WTC11 (cell line): Measurements from ENCODE around the gene ZNF407. TPM values are rescaled to one million over a fixed set of nuclear protein-coding genes. Genes with fewer than 3 reads are reported as not detected.
"Not testable (repeated sequence)": the region's sequence is repeated elsewhere in the genome, so short reads cannot be mapped to it uniquely, and the experiment has no call there.

Experiments
- ATAC-seq: fragments of 200-7000 bp; cut with Tn5 transposase; 2 replicates; pipeline ENCODE4 v1.10.0; 2021; ENCODE audit warnings: mild to moderate bottlenecking, moderate library complexity
- CTCF ChIA-PET: fragments of 300-600 bp; sonication (Branson Sonifier 250); formaldehyde crosslinking; loops from one replicate; lab custom pipeline; 2021; ENCODE audit warnings: antibody characterized with exemption; lab: Charles Lee
- POLR2A ChIA-PET: fragments of 350-600 bp; sonication (Branson Sonifier 250); formaldehyde crosslinking; loops from one replicate; lab custom pipeline; 2021; ENCODE audit warnings: antibody characterized with exemption; lab: Charles Lee
- DNase-seq: peaks from one replicate; pipeline ENCODE4 v3.0.0; 2021; ENCODE audit warnings: low spot score
- H3K27ac Mint-ChIP-seq: 2 replicates; pipeline ENCODE4 v1.8.0; 2021; ENCODE audit warnings: mixed read lengths
- H3K27me3 Mint-ChIP-seq: 2 replicates; pipeline ENCODE4 v1.8.0; 2021; ENCODE audit warnings: low read depth, mild to moderate bottlenecking, moderate library complexity, mixed read lengths
- H3K36me3 Mint-ChIP-seq: 2 replicates; pipeline ENCODE4 v1.8.0; 2021; ENCODE audit warnings: mixed read lengths
- H3K4me1 Mint-ChIP-seq: 2 replicates; pipeline ENCODE4 v1.8.0; 2022; ENCODE audit warnings: mixed read lengths
- H3K4me3 Mint-ChIP-seq: 2 replicates; pipeline ENCODE4 v1.8.0; 2021; ENCODE audit warnings: mild to moderate bottlenecking, moderate library complexity, mixed read lengths
- H3K9me3 Mint-ChIP-seq: 2 replicates; pipeline ENCODE4 v1.8.0; 2021; ENCODE audit warnings: mixed read lengths
- CREB1 ChIP-seq: sonication (generic); formaldehyde crosslinking; IDR thresholded peaks from 2 replicates; pipeline ENCODE4 v1.8.0; 2023; ENCODE audit warnings: mild to moderate bottlenecking, missing genetic modification reagents
- ESRRA ChIP-seq: sonication (generic); formaldehyde crosslinking; IDR thresholded peaks from 2 replicates; pipeline ENCODE4 v1.8.1; 2022; ENCODE audit warnings: mild to moderate bottlenecking, missing genetic modification reagents, borderline replicate concordance
- IRF2 ChIP-seq: sonication (generic); formaldehyde crosslinking; IDR thresholded peaks from 2 replicates; pipeline ENCODE4 v1.8.0; 2022; ENCODE audit warnings: low read depth, missing genetic modification reagents, borderline replicate concordance
- JAZF1 ChIP-seq: fragments of 250-450 bp; sonication (Bioruptor Pico); IDR thresholded peaks from 2 replicates; pipeline ENCODE4 v1.9.0; 2021; ENCODE audit warnings: moderate library complexity, mild to moderate bottlenecking, inconsistent platforms
- KAT7 ChIP-seq: sonication (generic); formaldehyde crosslinking; IDR thresholded peaks from 2 replicates; pipeline ENCODE4 v1.8.1; 2023; ENCODE audit warnings: missing genetic modification reagents, mild to moderate bottlenecking, borderline replicate concordance
- MAX ChIP-seq: sonication (generic); formaldehyde crosslinking; IDR thresholded peaks from 2 replicates; pipeline ENCODE4 v1.8.0; 2022; ENCODE audit warnings: mild to moderate bottlenecking, missing genetic modification reagents
- MYBL2 ChIP-seq: sonication (generic); formaldehyde crosslinking; IDR thresholded peaks from 2 replicates; pipeline ENCODE4 v1.8.1; 2023; ENCODE audit warnings: mild to moderate bottlenecking, moderate library complexity, missing genetic modification reagents
- OVOL2 ChIP-seq: fragments of 250-450 bp; sonication (Bioruptor Pico); IDR thresholded peaks from 2 replicates; pipeline ENCODE4 v1.9.0; 2021; ENCODE audit warnings: mild to moderate bottlenecking, borderline replicate concordance
- SMAD3 ChIP-seq: sonication (generic); formaldehyde crosslinking; IDR thresholded peaks from 2 replicates; pipeline ENCODE4 v1.8.0; 2022; ENCODE audit warnings: missing genetic modification reagents, mild to moderate bottlenecking, borderline replicate concordance
- SMAD4 ChIP-seq: sonication (generic); formaldehyde crosslinking; IDR thresholded peaks from 2 replicates; pipeline ENCODE4 v1.8.0; 2022; ENCODE audit warnings: mild to moderate bottlenecking, missing genetic modification reagents
- TEAD1 ChIP-seq: sonication (generic); formaldehyde crosslinking; IDR thresholded peaks from 2 replicates; pipeline ENCODE4 v1.8.0; 2022; ENCODE audit warnings: mild to moderate bottlenecking, missing genetic modification reagents
- USF1 ChIP-seq: sonication (generic); formaldehyde crosslinking; IDR thresholded peaks from 2 replicates; pipeline ENCODE4 v1.8.0; 2022; ENCODE audit warnings: mild to moderate bottlenecking, missing genetic modification reagents
- ZNF232 ChIP-seq: sonication (generic); formaldehyde crosslinking; IDR thresholded peaks from 2 replicates; pipeline ENCODE4 v1.8.0; 2022; ENCODE audit warnings: mild to moderate bottlenecking, missing genetic modification reagents
- ZNF416 ChIP-seq: fragments of 250-450 bp; sonication (Bioruptor Pico); IDR thresholded peaks from 2 replicates; pipeline ENCODE4 v1.9.0; 2021; ENCODE audit warnings: mild to moderate bottlenecking, inconsistent platforms
- total RNA-seq: library from RNA; stranded (reverse); gene quantifications from 3 replicates; pipeline ENCODE4 v1.2.3, GENCODE V29; 2021
- TF ChIP-seq, protein P1 (sequence below): sonication (generic); formaldehyde crosslinking; IDR thresholded peaks from 2 replicates; pipeline ENCODE4 v1.8.1; 2022; ENCODE audit warnings: mild to moderate bottlenecking, moderate library complexity, missing genetic modification reagents
- TF ChIP-seq, protein P2 (sequence below): sonication (generic); formaldehyde crosslinking; IDR thresholded peaks from 2 replicates; pipeline ENCODE4 v1.8.0; 2023; ENCODE audit warnings: mild to moderate bottlenecking, missing genetic modification reagents
- TF ChIP-seq, protein P3 (sequence below): sonication (generic); formaldehyde crosslinking; IDR thresholded peaks from 2 replicates; pipeline ENCODE4 v1.8.1; 2023; ENCODE audit warnings: mild to moderate bottlenecking, missing genetic modification reagents, moderate library complexity

ZNF407 gene
- total RNA-seq, 1 experiment from 2014 or later = 6.5 TPM

DNA sequence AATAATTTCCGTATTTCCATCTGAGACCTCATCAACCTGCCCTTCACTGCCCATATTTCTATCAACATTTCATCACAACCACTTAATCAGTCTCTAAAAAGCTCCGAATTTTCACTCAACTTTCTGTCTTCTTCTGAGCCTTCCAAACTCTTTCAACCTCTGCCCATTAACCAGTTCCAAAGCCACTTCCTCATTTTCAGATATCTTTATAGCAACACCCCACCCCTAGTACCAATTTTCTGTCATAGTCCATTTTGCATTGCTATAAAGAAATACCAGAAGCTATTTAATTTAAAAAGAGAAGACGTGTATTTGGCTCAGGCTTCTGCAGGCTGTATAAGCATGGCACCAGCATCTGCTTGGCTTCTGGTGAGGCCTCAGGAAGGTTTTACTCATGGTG is 504.2 kb downstream of the ZNF407 start (continued):
- TF ChIP-seq, protein P1, sequence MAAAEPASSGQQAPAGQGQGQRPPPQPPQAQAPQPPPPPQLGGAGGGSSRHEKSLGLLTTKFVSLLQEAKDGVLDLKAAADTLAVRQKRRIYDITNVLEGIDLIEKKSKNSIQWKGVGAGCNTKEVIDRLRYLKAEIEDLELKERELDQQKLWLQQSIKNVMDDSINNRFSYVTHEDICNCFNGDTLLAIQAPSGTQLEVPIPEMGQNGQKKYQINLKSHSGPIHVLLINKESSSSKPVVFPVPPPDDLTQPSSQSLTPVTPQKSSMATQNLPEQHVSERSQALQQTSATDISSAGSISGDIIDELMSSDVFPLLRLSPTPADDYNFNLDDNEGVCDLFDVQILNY (CRISPR knock-in tag) = no peak
- TF ChIP-seq, protein P2, sequence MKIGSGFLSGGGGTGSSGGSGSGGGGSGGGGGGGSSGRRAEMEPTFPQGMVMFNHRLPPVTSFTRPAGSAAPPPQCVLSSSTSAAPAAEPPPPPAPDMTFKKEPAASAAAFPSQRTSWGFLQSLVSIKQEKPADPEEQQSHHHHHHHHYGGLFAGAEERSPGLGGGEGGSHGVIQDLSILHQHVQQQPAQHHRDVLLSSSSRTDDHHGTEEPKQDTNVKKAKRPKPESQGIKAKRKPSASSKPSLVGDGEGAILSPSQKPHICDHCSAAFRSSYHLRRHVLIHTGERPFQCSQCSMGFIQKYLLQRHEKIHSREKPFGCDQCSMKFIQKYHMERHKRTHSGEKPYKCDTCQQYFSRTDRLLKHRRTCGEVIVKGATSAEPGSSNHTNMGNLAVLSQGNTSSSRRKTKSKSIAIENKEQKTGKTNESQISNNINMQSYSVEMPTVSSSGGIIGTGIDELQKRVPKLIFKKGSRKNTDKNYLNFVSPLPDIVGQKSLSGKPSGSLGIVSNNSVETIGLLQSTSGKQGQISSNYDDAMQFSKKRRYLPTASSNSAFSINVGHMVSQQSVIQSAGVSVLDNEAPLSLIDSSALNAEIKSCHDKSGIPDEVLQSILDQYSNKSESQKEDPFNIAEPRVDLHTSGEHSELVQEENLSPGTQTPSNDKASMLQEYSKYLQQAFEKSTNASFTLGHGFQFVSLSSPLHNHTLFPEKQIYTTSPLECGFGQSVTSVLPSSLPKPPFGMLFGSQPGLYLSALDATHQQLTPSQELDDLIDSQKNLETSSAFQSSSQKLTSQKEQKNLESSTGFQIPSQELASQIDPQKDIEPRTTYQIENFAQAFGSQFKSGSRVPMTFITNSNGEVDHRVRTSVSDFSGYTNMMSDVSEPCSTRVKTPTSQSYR (CRISPR knock-in tag) = no peak
- TF ChIP-seq MAX (CRISPR knock-in tag) (no peak), JAZF1 (CRISPR knock-in tag) (no peak), IRF2 (CRISPR knock-in tag) (no peak), SMAD3 (CRISPR knock-in tag) (no peak), USF1 (CRISPR knock-in tag) (no peak), ZNF232 (CRISPR knock-in tag) (no peak), MYBL2 (no peak)

GRCh38 chr18:75104029-75104428 is 506.4 kb downstream of the ZNF407 start:
- H3K27ac Mint-ChIP-seq, H3K4me1 Mint-ChIP-seq, H3K27me3 Mint-ChIP-seq, DNase-seq, CTCF ChIA-PET, H3K4me3 Mint-ChIP-seq, POLR2A ChIA-PET, ATAC-seq: not testable (repeated sequence)
- H3K36me3 Mint-ChIP-seq = peaks cover 20% of the 10 kb centered on the region
- H3K9me3 Mint-ChIP-seq = peaks cover 29% of the 10 kb centered on the region

DNA sequence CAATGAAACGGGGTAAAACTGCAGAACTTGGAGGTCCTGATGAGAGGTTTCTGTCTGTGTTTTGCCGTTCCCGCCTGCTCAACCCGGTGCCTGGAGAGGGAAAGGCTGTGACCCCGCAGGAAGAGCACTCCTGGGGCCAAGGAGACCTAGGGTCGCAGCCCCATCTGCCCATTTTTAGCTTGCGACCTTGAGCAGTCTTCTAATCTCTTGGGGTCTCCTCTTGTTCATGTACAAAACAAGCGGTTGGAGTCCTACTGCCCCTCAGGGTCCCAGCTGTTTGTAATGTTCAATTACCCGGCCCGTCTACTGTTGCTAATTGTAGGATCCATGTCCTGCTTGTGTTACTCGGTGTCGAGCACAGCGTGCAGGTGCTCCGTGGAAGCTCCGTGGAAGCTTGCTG is 506.8 kb downstream of the ZNF407 start:
- ChIA-PET POLR2A (no interaction called here), CTCF (no interaction called here)
- H3K4me1 Mint-ChIP-seq = peaks cover 3% of the 10 kb centered on the region
- no peak overlapping the region for H3K4me3 Mint-ChIP-seq
- ATAC-seq = no peak
- no peak for DNase-seq
- TF ChIP-seq CREB1 (no peak), KAT7 (CRISPR knock-in tag) (no peak), JAZF1 (CRISPR knock-in tag) (no peak), ESRRA (no peak), SMAD4 (CRISPR knock-in tag) (no peak)
- TF ChIP-seq, protein P3, sequence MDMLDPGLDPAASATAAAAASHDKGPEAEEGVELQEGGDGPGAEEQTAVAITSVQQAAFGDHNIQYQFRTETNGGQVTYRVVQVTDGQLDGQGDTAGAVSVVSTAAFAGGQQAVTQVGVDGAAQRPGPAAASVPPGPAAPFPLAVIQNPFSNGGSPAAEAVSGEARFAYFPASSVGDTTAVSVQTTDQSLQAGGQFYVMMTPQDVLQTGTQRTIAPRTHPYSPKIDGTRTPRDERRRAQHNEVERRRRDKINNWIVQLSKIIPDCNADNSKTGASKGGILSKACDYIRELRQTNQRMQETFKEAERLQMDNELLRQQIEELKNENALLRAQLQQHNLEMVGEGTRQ (CRISPR knock-in tag) = no peak
- H3K9me3 Mint-ChIP-seq = peaks cover 27% of the 10 kb centered on the region
- peaks cover 20% of the 10 kb centered on the region for H3K36me3 Mint-ChIP-seq
- H3K27ac Mint-ChIP-seq = no peak overlapping the region
- H3K27me3 Mint-ChIP-seq = peaks cover 5% of the 10 kb centered on the region; the same call in 1 of the 2 replicates

DNA sequence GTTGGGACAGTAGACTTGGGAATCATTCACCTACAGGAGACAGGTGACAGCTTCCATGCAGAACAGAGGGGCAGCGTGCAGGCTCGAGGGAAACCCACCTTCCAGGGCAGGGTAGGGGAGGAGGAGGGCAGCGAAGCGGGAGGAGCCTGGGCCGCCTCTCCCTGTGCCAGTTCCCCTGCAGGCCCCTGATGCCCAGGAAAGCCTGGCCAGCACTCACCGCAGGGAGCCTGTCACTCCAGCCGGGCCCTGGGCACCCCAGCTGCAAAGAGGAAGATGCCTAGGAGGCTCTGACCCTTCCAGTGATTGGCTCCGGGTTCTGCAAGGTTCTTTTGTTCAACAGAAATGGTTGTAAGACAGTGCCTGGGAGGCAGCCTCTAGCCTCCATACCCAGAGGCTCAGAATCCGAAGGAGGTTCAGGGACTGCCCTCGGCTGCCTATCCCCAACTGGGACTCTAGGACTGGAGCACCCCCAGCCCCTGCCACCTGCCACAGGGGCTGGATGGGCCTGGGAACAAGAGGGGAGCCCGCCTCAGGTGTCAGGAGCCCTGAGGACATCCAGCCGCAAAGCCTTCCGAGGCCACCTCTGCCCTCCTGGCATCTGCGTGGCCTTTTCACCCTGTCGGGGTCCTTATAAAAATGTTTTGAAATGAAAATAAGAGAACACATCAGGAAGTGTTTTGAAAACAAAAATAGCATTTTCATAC is 508.0 kb downstream of the ZNF407 start:
- Mint-ChIP-seq H3K4me1 (peaks cover 3% of the 10 kb centered on the region), H3K9me3 (peaks cover 14% of the 10 kb centered on the region), H3K36me3 (peaks cover 12% of the 10 kb centered on the region), H3K4me3 (no peak overlapping the region), H3K27me3 (peaks cover 5% of the 10 kb centered on the region; the same call in 1 of the 2 replicates), H3K27ac (no peak overlapping the region)
- ATAC-seq = no peak
- POLR2A ChIA-PET = interaction anchor here (0.6 kb wide), 1 partner anchor 958 kb away, joined by 6 read pairs; no protein-coding TSS in a partner anchor
- no peak for DNase-seq
- TF ChIP-seq OVOL2 (CRISPR knock-in tag) (no peak), ZNF232 (CRISPR knock-in tag) (no peak), ZNF416 (CRISPR knock-in tag) (no peak), TEAD1 (CRISPR knock-in tag) (no peak), KAT7 (CRISPR knock-in tag) (no peak)
- CTCF ChIA-PET = no interaction called here
